Activated CD8-positive, alpha-beta memory T cell treated with anti-CD3 and anti-CD28 coated beads for 4 hours (primary cell): ENCODE results near the gene CSH2.
"Not testable (repeated sequence)": the region's sequence is repeated elsewhere in the genome, so short reads cannot be mapped to it uniquely, and the experiment has no call there.

Experiments used
- DNase-seq, 2 donors: peaks; one replicate each; pipeline ENCODE4 v3.0.0-alpha.2; 2020; ENCODE audit warnings: low read depth in 2 of 2

The CSH2 gene

DNA sequence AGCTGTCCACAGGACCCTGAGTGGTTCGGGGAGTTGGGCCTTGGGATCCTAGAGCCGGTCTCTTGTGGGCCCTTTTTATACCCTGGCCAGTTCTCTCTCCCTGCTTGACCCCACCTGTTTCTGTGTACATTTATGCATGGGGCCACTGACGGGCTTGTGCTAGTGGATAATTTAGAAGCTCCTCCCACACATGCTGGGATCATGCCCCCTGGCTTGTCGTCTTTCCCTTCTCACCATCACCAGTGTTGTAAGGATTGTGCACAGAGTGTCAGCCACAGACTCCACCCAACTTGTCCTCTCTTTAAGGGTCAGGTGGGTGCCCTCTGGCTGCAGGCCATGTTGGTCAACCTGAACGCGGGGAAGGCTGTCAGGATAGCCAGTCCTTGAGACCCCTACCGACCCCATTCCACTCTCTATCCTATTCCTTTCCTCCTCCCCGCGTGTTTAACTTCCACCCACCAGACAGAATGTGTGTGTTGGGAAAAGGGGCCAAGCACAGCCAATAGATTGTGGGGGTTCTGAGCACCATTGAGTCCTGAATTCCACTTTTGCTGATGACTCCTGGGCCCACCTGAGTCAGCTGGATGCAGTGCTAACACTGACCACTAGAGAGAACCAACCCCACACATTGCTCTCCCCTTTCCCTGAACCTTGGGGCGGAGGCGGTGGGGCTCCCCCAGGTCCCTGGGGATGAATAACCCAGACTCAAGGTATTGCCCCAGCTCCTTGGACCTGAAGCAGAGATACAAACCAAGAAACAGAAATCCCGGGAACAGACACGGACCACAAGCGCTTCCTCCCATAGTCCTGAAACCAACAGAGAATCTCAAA is 23.3 kb upstream of the CSH2 start, which contains the start of gene CSH1:
TSS of gene CSH1 (minus strand) at position 51 of the 831 bp plus-strand sequence. CDS start 63 bp downstream, outside the sequence.
- DNase-seq: not testable (repeated sequence)

DNA sequence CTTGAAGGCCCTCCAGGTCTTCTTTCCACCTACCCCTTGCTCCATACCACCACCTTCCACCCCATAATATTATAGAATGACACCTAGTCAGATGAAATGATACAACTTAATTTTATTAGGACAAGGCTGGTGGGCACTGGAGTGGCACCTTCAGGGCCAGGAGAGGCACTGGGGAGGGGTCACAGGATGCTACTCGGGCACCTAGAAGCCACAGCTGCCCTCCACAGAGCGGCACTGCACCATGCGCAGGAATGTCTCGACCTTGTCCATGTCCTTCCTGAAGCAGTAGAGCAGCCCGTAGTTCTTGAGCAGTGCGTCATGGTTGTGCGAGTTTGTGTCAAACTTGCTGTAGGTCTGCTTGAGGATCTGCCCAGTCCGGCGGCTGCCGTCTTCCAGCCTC is 21.3 kb upstream of the CSH2 start:
- DNase-seq: not testable (repeated sequence)

DNA sequence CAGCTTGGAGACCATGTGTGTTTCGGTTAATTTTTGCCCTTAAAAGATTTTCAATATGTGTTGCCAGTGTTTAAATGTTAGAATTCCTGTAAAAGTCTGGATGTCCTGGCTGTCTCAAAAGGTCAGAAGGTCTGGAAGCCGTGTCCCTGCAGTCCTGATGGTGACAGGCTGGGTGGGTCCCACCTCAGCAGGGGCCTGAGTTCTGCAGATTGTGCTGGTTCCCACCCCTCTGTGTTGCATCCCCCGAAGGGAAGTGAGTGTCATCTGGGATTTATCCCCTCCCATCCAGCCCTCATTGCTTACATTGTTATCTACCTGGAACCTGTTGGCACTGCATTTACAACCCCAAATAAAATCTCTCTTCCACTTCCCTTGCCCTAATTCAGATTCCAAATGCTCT is 20.5 kb upstream of the CSH2 start:
- not testable (repeated sequence) for DNase-seq

DNA sequence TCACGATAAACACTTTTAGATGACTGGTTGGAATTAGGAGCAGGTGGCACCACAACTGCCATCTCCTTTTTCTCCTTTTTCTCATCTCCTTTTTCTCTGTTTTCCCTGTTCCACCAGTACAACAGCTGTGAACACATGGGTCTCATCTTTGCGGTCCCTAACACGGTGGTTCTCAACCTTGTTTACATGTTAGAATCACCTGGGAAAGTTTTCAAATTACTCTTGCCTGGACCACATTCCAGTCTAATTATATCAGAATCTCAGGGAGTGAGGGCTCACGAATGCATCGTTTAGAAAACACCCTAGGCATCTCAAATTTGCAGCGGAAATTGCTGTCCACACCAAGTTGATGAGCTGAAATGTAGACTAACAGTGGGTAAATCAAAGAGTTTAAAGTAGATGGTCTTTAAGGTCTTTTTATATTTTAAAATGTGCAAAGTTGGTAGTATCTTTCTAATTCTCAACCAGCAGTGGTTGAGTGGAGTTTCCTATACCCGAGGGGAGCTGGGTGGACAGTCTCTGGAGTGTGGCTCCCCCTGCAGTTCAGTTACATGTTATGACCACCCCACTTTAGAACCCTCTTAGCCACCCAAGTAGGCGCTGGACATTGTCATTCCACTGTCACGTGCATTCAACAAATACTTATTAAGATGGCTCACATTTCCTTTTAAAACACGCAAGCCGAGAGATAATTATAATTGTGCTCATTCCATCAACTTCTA is 19.0 kb upstream of the CSH2 start:
- DNase-seq: not testable (repeated sequence)

DNA sequence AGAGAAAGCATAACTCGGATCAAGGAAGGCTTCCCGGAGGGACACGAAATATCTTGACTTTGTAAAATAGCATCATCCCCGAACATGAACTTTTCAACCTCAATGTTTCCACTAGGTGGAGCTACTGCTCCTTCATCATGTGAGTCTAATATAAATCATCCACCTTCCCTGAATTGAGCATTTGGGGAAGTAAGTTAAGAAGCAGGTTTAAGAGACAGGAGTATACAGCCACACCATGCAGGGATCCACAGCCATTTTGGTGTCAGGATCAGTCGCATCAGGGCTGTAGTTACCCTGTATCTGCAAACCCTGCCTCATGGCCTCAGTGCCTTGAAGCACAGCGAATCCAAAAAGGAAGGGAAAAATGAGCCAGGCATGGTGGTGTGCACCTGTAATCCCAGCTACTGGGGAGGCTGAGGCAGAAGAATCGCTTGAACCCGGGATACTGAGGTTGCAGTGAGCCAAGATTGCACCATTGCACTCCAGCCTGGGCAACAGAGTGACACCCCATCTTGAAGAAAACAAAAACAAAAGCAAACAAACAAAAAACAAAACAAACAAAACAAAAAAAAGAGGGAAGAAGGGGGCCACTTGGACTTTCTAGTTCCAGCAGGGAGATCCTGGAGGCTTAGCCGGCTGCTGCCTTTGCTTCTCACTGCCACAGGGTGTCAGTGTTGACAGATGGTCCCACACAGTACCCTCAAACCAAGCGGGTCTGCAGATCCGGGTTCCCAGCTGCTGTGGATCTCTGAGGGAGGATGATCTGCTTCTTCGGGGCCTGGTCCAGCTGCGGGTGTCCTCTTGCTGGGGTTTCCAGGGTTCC is 15.8 kb upstream of the CSH2 start:
- not testable (repeated sequence) for DNase-seq

DNA sequence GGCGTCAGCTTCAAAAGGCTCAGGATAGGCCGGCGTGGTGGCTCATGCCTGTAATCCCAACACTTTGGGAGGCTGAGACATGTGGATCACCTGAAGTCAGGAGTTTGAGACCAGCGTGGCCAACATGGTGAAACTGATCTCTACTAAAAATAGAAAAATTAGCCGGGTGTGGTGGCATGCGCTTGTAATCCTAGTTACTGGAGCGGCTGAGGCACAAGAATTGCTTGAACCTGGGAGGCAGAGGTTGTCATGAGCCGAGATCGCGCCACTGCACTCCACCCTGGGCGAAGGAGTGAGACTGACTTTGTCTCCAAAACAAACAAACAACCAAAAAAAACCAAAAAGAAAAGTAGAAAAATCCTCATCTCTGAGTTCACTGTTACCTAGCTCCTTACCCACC is 11.6 kb upstream of the CSH2 start:
- not testable (repeated sequence) for DNase-seq

DNA sequence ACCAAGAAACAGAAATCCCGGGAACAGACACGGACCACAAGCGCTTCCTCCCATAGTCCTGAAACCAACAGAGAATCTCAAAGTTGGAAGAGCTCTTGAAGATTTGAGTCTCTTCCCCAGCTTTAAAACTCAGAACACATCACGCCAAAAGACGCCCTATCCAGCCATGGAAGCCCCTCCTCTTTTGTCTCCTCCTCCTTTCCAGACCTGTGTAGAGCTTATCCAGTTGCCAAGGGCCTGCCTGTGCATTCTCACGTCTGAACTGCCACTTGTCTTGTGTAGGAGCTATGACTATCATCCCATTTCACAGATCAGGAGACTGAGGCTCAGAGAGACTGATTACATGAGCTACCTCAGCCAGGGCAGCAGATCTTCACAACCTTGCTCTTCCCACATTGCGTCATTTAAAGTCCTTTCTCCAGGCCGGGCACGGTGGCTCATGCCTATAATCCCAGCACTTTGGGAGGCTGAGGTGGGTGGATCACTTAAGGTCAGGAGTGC is 9.2 kb upstream of the CSH2 start:
- DNase-seq: not testable (repeated sequence)

DNA sequence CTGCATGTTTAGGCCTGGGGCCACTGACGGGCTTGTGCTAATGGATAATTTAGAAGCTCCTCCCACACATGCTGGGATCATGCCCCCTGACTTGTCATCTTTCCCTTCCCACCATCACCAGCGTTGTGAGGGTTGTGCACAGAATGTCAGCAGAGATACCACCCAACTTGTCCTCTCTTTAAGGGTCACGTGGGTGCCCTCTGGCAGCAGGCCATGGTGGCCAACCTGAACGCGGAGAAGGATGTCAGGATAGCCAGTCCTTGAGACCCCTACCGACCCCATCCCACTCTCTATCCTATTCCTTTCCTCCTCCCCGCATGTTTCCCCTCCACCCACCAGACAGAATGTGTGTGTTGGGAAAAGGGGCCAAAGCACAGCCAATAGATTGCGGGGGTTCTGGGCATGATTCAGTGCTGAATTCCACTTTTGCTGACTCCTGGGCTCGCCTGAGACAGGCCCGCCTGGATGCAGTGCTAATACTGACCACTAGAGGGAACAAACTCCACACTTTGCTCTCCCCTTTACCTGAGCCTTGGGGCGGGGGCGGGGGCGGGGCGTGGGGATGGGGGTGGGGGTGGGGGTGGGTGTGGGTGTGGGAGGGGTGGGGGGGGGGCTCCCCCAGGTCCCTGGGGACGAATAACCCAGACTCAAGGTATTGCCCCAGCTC is 8.6 kb upstream of the CSH2 start, which contains the start of gene GH2:
TSS of gene GH2 (minus strand) at position 10 of the 667 bp plus-strand sequence. CDS start 143 bp downstream, outside the sequence.
- DNase-seq: peak; percentile 10 to 20

DNA sequence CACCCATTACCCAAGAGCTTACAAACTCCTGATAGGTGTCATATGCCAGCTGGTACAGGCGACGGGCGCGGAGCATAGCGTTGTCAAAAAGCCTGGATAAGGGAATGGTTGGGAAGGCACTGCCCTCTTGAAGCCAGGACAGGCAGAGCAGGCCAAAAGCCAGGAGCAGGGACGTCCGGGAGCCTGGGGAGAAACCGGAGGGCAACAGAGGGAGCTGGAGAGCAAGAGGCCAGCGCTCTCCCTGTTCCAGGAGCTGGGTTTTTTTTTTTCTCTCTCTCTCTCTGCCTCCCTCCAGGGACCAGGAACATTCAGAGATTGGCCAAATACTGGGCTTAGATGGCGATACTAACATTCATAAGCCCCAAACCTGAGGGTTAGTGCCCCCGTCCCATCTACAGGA is 7.9 kb upstream of the CSH2 start:
- not testable (repeated sequence) for DNase-seq

DNA sequence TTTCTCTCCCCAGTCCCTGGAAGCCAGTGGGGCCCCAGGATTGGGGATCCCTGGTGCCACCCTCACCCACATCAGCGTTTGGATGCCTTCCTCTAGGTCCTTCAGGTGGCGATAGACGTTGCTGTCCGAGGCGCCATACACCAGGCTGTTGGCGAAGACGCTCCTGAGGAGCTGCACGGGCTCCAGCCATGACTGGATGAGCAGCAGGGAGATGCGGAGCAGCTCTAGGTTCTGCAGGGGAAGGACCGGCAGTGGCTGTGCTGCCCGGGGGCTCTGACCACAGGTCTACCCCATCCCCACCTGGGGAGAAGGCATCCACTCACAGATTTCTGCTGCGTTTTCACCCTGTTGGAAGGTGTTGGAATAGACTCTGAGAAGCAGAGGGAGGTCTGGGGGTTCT is 7.2 kb upstream of the CSH2 start:
- no peak for DNase-seq

DNA sequence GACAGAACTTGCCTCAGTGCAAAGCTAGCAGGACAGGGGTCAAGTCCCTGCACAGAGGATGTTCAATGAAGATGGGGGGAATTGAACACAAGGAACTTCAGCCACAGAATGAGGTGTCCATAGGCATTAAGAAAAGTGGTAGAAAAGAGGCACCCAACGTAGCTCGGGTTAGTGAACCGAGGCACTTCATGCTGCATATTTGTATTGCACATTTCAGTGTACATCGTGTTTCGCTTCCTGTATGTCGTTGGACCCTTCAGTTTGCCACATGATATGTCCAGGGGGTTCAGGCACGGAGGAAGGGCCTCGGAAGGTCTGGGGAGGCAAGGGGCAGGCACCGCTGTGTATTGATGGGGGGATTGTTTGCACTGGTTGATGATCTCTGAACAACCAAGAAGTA is 4.9 kb upstream of the CSH2 start:
- not testable (repeated sequence) for DNase-seq

DNA sequence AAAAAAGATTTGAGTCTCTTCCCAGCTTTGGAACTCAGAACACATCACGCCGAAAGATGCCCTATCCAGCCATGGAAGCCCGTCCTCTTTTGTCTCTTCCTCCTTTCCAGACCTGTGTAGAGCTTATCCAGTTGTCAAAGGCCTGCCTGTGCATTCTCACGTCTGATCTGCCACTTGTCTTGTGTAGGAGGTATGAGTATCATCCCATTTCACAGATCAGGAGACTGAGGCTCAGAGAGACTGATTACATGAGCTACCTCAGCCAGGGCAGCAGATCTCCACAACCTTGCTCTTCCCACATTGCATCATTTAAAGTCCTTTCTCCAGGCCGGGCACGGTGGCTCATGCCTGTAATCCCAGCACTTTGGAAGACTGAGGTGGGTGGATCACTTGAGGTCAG is 1.2 kb upstream of the CSH2 start:
- not testable (repeated sequence) for DNase-seq

DNA sequence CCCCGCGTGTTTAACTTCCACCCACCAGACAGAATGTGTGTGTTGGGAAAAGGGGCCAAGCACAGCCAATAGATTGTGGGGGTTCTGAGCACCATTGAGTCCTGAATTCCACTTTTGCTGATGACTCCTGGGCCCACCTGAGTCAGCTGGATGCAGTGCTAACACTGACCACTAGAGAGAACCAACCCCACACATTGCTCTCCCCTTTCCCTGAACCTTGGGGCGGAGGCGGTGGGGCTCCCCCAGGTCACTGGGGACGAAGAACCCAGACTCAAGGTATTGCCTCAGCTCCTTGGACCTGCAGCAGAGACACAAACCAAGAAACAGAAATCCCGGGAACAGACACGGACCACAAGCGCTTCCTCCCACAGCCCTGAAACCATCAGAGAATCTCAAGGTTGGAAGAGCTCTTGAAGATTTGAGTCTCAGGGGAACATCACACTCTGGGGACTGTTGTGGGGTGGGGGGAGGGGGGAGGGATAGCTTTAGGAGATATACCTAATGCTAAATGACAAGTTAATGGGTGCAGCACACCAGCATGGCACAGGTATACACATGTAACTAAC is 667 bp upstream of the CSH2 start:
- not testable (repeated sequence) for DNase-seq

DNA sequence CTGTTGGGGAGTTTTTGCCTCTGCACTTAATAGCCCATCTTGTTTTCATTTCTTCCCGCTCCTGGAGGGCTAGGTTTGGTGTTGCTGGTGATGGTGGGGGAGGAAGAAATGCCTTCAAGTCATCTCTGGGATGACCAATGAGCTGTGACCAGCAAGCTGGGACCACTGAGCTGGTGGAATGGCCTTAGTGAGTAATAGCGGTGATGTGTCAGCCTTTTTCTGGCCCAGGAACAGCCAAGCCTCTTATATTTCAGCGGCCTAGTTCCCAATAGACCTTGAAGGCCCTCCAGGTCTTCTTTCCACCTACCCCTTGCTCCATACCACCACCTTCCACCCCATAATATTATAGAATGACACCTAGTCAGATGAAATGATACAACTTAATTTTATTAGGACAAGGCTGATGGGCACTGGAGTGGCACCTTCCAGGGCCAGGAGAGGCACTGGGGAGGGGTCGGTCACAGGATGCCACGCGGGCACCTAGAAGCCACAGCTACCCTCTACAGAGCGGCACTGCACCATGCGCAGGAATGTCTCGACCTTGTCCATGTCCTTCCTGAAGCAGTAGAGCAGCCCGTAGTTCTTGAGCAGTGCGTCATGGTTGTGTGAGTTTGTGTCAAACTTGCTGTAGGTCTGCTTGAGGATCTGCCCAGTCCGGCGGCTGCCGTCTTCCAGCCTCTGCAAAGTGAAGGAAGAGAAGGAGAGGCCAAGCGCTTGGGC is 1.7 kb downstream of the CSH2 start:
- DNase-seq: not testable (repeated sequence)

DNA sequence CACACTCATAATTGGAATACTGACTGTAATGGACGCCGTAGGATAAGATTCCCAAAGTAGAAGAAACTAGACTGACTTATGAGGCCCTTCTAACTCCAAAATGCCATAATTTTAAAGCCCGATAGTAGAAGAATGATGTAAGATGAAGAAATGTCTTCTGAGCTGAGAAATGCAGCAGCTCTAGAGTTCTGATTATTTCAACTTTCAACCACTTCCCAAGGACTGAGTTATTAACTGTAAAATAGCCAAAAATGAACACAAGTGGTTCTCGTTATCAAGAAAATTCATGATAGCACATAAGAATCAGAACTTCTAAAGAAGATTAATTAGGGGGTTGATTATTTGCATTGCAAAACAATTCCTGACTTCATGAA is 3.2 kb downstream of the CSH2 start:
- not testable (repeated sequence) for DNase-seq

DNA sequence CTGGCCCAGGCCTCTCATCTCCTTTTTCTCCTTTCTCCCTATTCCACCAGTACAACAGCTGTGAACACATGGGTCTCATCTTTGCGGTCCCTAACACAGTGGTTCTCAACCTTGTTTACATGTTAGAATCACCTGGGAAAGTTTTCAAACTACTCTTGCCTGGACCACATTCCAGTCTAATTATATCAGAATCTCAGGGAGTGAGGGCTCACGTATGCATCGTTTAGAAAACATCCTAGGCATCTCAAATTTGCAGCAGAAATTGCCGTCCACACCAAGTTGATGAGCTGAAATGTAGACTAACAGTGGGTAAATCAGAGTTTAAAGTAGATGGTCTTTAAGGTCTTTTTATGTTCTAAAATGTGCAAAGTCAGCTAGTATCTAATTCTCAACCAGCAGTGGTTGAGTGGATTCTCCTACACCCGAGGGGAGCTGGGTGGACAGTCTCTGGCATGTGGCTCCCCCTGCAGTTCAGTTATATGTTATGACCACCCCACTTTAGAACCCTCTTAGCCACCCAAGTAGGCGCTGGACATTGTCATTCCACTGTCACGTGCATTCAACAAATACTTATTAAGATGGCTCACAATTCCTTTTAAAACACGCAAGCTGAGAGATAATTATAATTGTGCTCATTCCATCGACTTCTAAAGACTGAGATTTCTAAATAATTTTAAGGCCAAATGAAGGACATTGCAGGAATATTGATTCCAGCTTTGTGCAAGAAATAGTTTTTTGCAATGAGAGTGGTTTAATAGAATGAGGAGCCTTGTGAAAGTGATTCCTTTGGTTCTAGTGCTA is 3.8 kb downstream of the CSH2 start:
- DNase-seq: not testable (repeated sequence)

DNA sequence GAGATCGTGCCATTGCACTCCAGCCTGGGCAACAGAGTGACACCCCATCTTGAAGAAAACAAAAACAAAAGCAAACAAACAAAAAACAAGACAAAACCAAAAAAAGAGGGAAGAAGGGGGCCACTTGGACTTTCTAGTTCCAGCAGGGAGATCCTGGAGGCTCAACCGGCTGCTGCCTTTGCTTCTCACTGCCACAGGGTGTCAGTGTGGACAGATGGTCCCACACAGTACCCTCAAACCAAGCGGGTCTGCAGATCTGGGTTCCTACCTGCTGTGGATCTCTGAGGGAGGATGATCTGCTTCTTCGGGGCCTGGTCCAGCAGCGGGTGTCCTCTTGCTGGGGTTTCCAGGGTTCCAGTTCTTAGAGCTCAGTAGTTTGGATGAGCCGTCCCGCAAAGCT is 6.9 kb downstream of the CSH2 start:
- DNase-seq: not testable (repeated sequence)

DNA sequence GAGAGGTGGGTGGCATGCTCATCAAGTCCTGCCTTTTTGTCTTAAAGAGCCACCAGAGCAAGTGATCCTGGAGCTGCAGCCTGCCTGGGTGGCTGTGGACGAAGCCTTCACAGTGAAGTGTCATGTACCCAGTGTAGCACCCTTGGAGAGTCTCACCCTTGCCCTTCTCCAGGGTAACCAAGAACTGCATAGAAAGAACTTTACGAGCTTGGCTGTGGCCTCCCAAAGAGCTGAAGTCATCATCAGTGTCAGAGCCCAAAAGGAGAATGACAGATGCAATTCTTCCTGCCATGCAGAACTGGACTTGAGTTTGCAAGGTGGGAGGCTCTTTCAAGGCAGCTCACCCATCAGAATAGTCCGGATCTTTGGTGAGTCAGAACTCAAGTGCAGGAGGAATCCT is 14.2 kb downstream of the CSH2 start:
- no peak for DNase-seq

DNA sequence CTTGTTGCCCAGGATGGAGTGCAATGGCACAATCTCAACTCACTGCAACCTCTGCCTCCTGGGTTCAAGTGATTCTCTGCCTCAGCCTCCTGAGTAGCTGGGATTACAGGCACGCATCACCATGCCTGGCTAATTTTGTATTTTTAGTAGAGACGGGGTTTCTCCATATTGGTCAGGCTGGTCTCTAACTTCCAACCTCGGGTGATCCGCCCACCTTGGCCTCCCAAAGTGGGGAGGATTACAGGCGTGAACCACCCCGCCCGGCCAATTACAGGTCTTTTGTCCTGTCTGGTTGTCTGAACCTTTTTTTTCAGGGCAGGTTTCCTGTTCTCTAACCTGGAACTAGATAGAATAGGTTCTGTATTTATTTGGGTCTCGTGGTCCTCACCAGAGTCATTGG is 17.1 kb downstream of the CSH2 start:
- DNase-seq: not testable (repeated sequence)
